HPDE6-E6E7 (cell line): Measurements from ENCODE around the gene APOL5.
"Not testable (repeated sequence)": the region's sequence is repeated elsewhere in the genome, so short reads cannot be mapped to it uniquely, and the experiment has no call there.

Source experiments
- DNase-seq: peaks from one replicate; pipeline ENCODE4 v3.0.0; 2011; ENCODE audit warnings: missing footprints; ENCODE audit errors: extremely low spot score

Gene APOL5, protein sequence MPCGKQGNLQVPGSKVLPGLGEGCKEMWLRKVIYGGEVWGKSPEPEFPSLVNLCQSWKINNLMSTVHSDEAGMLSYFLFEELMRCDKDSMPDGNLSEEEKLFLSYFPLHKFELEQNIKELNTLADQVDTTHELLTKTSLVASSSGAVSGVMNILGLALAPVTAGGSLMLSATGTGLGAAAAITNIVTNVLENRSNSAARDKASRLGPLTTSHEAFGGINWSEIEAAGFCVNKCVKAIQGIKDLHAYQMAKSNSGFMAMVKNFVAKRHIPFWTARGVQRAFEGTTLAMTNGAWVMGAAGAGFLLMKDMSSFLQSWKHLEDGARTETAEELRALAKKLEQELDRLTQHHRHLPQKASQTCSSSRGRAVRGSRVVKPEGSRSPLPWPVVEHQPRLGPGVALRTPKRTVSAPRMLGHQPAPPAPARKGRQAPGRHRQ

GRCh38 chr22:35717572-35717971, at the start of gene APOL5:
Gene APOL5 (plus strand): TSS chr22:35717872. CDS start chr22:35717872, 0 bp downstream.
- no peak for DNase-seq

- no peak for DNase-seq
These were observed 43.3 kb upstream of the APOL5 start for GRCh38 chr22:35674335-35674734.

- not testable (repeated sequence) for DNase-seq
These were observed 41.6 kb upstream of the APOL5 start for GRCh38 chr22:35676065-35676464.

DNA sequence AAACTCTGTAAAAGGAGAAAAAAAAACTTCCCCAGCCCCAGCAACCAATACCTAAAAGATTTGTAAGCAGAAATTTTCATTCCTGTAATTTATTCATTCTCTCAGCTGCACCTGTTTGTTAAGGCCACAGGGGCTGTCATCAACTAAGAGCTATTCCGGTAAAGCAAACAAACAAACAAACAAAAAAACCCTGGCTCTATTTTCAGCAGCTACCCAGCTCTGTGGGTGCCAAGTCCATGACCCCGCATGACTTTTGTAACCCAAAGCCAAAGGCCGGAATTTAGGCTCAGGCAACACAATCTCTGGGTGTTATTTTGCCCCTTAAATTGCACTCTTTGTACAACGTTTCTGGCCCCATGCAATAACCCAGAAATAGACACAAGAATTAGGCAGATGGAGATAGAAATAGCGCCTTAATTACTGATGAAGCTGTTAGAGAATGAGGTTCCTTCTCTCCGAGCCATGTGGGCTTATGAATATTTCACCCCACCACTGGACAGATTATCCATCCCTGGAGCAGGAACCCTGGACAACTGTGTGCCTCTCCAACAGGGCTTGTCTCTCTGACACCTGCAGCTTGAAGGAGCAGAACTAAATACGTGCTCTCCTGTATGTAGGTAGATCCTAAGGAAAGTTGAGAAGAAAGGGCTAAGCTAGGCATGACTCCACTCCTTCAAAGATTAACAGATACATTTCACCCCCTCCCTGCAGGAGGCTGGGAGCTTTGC, 40.0 kb upstream of the APOL5 start:
- DNase-seq, result no peak

DNA sequence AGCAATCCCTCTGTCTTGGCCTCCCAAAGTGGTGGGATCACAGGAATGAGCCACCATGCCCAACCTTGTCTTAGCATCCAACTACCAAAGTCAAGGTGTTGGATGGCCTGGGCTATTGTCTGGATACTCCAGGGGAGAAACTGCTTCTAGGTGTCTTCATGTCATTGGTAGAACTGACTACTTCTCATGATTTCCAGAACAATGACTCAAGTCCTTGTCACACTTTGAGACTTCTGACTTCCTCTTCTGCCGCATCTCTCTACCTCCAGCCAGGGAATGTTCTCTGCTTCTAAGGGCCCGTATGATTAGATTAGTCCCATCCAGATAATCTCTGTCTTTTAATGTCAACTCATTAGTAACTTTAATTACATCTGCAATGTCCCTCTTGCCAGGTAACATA, 38.8 kb upstream of the APOL5 start:
- no peak for DNase-seq

- DNase-seq, result not testable (repeated sequence)
These were observed 38.2 kb upstream of the APOL5 start for GRCh38 chr22:35679492-35679891.

- no peak for DNase-seq
These were observed 36.1 kb upstream of the APOL5 start for GRCh38 chr22:35681454-35682052.

DNA sequence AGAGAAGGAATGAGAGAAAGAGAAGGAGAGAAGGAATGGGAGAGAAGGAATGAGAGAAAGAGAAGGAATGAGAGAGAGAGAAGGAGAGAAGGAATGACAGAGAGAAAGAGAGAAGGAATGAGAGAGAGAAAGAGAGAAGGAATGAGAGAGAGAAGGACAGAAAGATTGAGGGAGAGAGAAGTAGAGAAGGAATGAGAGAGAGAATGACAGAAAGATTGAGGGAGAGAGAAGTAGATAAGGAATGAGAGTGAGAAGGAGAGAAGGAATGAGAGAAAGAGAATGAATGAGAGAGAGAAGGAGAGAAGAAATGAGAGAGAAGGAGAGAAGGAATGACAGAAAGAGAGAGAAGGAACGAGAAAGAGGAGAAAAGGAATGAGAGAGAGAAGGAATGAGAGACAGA, 34.1 kb upstream of the APOL5 start:
- DNase-seq, result no peak

- no peak for DNase-seq
These were observed 33.4 kb upstream of the APOL5 start for GRCh38 chr22:35684270-35684700.

- DNase-seq, result no peak
These were observed 32.9 kb upstream of the APOL5 start for GRCh38 chr22:35684732-35685131.

GRCh38 chr22:35685731-35686130, 31.9 kb upstream of the APOL5 start:
- DNase-seq, result no peak

DNA sequence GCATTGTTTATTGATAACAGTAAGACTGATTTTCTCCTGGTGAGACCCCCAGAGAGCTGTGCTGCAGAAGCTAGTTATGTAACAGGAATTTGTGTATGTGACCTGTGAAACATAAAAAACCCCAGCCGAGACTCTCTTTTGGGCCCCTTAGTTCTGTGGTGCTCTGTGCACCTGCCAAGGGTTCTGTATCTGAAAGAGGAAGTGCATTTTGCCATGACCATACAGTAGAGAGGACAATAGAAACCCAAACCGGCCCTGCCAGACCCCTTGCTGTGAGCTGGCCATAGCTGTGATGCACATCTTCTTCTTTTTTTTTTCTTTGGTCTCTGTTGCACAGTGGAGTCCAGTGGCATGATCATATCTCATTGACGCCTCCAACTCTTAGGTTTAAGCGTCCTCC, 31.4 kb upstream of the APOL5 start:
- DNase-seq, result no peak

- DNase-seq, result no peak
These were observed 30.2 kb upstream of the APOL5 start for GRCh38 chr22:35687461-35687860.

- DNase-seq, result no peak
These were observed 28.6 kb upstream of the APOL5 start for GRCh38 chr22:35688913-35689675.

DNA sequence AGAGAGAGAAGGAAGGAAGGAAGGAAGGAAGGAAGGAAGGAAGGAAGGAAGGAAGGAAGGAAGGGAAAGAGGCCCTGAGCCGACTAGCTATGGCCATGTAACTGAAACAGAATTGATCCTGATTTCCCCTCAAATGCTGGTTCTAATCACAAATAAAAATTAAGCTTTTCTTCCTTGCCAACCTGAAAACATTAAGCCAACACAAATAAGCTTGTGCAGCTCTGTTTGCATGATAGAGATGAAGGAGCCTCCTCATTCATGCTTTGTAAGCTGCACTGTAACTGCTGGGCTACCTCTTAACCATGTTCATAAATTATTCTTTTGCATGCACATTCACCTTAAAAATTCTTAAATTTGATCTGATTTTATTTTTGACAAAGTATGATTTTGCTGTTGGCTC, 27.7 kb upstream of the APOL5 start:
- no peak for DNase-seq

DNA sequence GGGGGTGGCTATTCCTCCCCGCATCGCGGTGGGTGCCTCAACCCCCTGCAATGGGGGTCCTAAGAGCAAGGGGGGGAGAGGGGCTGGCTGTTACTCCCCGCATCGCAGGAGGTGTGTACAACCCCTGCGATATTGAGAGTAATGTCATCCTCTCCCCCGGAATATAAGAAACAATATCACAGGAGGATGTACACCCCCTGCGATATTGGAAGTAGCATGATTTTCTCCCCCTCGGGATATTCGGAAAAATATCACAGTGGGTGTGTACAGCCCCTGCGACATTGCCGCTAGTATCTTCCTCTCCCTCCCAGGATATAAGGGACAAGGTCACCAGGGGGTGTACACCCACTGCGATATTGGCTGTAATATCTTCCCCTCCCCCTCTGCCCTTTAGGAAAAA, 22.5 kb upstream of the APOL5 start:
- no peak for DNase-seq

GRCh38 chr22:35697142-35697541, 20.5 kb upstream of the APOL5 start:
- DNase-seq, result no peak

DNA sequence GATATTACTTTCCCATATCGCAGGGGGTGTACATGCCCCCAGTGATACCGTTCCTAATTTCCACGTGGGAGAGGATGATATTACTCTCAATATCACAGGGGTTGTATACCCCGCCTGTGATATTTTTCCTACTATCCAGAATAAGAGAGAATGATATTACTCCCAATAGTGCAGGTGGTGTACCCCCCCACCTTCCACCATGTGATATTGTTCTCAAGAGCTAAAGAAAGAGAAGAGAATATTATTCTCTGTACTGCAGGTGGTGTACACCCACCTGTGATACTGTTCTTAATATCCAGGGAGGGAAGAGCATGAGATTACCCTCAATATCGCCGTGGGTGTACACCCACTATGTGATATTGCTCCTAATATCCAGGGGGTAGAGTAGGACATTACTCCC, 17.8 kb upstream of the APOL5 start:
- DNase-seq, result not testable (repeated sequence)

GRCh38 chr22:35703861-35704584, 13.6 kb upstream of the APOL5 start:
- DNase-seq, result no peak

DNA sequence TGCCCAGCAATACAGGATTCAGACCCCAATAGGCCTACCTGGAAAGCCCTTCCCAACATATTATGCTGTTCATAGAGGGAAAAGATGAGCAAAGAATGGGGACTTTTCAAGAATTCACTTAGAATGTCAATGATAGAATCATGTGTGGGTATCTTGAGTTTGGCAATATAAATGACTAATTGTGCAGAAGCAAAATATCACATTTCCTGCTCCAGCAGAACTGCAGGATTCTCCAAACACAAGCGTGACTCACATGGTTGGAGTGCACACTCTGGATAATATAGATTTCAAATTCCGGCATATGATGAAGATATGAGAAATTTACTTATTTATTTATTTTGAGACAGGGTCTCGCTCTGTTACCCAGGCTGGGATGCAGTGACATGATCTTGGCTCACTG, 12.5 kb upstream of the APOL5 start:
- peak; percentile 47 for DNase-seq

- no peak for DNase-seq
These were observed 9.2 kb upstream of the APOL5 start for GRCh38 chr22:35708453-35708852.
